ENCODE measurements around the gene KCNK10. TPM values are rescaled to one million over a fixed set of nuclear protein-coding genes. Genes with fewer than 3 reads are reported as not detected.

KCNK10 gene
- total RNA-seq, 1 experiment from 2014 or later, result 0.96 TPM

DNA sequence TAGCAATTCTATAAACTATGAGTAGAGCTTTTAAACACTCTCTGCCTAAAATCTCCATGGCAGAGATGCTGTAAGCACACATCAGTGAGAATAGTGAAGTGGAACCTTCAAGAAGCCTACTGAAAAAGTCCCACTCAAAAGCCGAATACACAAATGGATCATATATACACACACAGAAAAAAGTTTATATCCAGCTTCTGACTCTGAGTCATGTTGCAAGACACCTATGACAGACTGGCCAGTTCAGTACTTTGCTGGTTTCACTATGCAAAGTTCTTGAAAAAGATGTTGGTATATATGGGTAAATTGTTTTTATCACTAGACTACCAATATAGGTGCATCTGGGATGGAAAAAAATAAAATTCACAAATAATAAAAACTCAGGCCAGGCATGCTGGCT is 126.1 kb downstream of the KCNK10 start:
- no peak overlapping the region for H3K27ac Mint-ChIP-seq
- ChIA-PET CTCF (interaction anchor here (1.5 to 2.3 kb wide), 3 partner anchors 29 to 183 kb away, joined by 6 to 11 read pairs (median 8); no protein-coding TSS in a partner anchor), POLR2A (no interaction called here)
- TF ChIP-seq, protein P1, sequence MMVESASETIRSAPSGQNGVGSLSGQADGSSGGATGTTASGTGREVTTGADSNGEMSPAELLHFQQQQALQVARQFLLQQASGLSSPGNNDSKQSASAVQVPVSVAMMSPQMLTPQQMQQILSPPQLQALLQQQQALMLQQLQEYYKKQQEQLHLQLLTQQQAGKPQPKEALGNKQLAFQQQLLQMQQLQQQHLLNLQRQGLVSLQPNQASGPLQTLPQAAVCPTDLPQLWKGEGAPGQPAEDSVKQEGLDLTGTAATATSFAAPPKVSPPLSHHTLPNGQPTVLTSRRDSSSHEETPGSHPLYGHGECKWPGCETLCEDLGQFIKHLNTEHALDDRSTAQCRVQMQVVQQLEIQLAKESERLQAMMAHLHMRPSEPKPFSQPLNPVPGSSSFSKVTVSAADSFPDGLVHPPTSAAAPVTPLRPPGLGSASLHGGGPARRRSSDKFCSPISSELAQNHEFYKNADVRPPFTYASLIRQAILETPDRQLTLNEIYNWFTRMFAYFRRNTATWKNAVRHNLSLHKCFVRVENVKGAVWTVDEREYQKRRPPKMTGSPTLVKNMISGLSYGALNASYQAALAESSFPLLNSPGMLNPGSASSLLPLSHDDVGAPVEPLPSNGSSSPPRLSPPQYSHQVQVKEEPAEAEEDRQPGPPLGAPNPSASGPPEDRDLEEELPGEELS (CRISPR knock-in tag; IDR thresholded peaks at IDR 0.05), result no peak
- TF ChIP-seq NR3C1 (CRISPR knock-in tag; conservative IDR thresholded peaks at IDR 0.05; ENCODE audit: low read depth) (no peak), TP53 (CRISPR knock-in tag; IDR thresholded peaks at IDR 0.05) (no peak), RELA (CRISPR knock-in tag; IDR thresholded peaks at IDR 0.05; ENCODE audit: borderline replicate concordance) (no peak)
- TF ChIP-seq, protein P2, sequence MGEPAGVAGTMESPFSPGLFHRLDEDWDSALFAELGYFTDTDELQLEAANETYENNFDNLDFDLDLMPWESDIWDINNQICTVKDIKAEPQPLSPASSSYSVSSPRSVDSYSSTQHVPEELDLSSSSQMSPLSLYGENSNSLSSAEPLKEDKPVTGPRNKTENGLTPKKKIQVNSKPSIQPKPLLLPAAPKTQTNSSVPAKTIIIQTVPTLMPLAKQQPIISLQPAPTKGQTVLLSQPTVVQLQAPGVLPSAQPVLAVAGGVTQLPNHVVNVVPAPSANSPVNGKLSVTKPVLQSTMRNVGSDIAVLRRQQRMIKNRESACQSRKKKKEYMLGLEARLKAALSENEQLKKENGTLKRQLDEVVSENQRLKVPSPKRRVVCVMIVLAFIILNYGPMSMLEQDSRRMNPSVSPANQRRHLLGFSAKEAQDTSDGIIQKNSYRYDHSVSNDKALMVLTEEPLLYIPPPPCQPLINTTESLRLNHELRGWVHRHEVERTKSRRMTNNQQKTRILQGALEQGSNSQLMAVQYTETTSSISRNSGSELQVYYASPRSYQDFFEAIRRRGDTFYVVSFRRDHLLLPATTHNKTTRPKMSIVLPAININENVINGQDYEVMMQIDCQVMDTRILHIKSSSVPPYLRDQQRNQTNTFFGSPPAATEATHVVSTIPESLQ (CRISPR knock-in tag; IDR thresholded peaks at IDR 0.05), result no peak
- TF ChIP-seq, protein P3, sequence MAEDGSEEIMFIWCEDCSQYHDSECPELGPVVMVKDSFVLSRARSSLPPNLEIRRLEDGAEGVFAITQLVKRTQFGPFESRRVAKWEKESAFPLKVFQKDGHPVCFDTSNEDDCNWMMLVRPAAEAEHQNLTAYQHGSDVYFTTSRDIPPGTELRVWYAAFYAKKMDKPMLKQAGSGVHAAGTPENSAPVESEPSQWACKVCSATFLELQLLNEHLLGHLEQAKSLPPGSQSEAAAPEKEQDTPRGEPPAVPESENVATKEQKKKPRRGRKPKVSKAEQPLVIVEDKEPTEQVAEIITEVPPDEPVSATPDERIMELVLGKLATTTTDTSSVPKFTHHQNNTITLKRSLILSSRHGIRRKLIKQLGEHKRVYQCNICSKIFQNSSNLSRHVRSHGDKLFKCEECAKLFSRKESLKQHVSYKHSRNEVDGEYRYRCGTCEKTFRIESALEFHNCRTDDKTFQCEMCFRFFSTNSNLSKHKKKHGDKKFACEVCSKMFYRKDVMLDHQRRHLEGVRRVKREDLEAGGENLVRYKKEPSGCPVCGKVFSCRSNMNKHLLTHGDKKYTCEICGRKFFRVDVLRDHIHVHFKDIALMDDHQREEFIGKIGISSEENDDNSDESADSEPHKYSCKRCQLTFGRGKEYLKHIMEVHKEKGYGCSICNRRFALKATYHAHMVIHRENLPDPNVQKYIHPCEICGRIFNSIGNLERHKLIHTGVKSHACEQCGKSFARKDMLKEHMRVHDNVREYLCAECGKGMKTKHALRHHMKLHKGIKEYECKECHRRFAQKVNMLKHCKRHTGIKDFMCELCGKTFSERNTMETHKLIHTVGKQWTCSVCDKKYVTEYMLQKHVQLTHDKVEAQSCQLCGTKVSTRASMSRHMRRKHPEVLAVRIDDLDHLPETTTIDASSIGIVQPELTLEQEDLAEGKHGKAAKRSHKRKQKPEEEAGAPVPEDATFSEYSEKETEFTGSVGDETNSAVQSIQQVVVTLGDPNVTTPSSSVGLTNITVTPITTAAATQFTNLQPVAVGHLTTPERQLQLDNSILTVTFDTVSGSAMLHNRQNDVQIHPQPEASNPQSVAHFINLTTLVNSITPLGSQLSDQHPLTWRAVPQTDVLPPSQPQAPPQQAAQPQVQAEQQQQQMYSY (CRISPR knock-in tag; IDR thresholded peaks at IDR 0.05), result no peak
- TF ChIP-seq, protein P4, sequence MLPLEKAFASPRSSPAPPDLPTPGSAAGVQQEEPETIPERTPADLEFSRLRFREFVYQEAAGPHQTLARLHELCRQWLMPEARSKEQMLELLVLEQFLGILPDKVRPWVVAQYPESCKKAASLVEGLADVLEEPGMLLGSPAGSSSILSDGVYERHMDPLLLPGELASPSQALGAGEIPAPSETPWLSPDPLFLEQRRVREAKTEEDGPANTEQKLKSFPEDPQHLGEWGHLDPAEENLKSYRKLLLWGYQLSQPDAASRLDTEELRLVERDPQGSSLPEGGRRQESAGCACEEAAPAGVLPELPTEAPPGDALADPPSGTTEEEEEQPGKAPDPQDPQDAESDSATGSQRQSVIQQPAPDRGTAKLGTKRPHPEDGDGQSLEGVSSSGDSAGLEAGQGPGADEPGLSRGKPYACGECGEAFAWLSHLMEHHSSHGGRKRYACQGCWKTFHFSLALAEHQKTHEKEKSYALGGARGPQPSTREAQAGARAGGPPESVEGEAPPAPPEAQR (CRISPR knock-in tag; IDR thresholded peaks at IDR 0.05), result no peak
- no peaks in the 10 kb centered on the region for H3K27me3 Mint-ChIP-seq (ENCODE audit: low read depth)
- DNase-seq (ENCODE audit: low spot score) (no peak), ATAC-seq (no peak)
- H3K4me3 Mint-ChIP-seq, result no peak overlapping the region
- H3K36me3 Mint-ChIP-seq, result no peaks in the 10 kb centered on the region
- peaks cover 24% of the 10 kb centered on the region for H3K4me1 Mint-ChIP-seq
- no peaks in the 10 kb centered on the region for H3K9me3 Mint-ChIP-seq

DNA sequence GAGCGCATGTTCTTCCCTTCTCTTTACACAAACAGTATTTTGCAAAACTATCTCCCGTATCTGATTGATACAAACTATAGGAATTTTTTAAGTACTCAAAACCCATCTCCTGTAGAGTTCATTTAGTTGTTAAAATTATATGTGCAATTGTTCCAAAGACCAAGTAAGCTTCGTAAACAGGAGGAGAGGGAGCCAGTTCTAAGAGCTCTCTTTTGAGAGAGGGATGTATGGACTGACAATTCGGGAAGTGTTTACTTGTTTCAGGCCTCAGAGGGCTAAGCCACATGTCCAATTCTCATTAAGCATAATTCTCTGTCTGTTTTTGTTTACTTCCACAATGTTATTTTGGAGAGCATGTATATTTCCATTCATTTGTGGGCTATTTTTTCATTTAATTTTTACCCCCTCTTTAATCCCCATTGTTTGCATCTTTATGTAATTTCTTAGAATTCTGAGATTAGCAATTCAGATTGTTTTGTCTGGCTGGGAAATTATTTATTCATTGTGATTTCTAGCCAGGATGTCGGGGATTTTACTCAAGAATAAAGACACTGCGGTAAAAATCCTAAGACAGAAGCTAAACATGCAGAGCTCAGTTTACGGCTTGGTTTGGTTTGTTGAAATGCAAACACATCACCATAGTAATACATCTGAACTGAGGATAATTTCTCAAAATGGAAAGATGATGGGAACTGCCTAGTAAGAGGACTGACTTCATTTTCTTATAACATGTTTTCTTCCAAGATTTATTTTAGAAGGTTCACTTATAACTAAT is 126.8 kb downstream of the KCNK10 start:
- ATAC-seq, result no peak
- POLR2A ChIA-PET, result no interaction called here
- no peaks in the 10 kb centered on the region for H3K27me3 Mint-ChIP-seq (ENCODE audit: low read depth)
- H3K9me3 Mint-ChIP-seq, result no peaks in the 10 kb centered on the region
- CTCF ChIA-PET, result interaction anchor here (0.8 to 2.3 kb wide), 4 partner anchors 28 to 184 kb away, joined by 3 to 11 read pairs (median 7); no protein-coding TSS in a partner anchor
- H3K4me3 Mint-ChIP-seq, result no peak overlapping the region
- no peak for DNase-seq (ENCODE audit: low spot score)
- no peaks in the 10 kb centered on the region for H3K36me3 Mint-ChIP-seq
- no peak overlapping the region for H3K27ac Mint-ChIP-seq
- TF ChIP-seq, protein P1 (CRISPR knock-in tag; IDR thresholded peaks at IDR 0.05), result no peak
- no peak for TF ChIP-seq FOXP1 (CRISPR knock-in tag; IDR thresholded peaks at IDR 0.05; ENCODE audit: borderline replicate concordance)
- no peak for TF ChIP-seq FOXJ3 (CRISPR knock-in tag; IDR thresholded peaks at IDR 0.05; ENCODE audit: borderline replicate concordance)
- no peak for TF ChIP-seq TEAD1 (CRISPR knock-in tag; IDR thresholded peaks at IDR 0.05)
- no peak for TF ChIP-seq ZBTB21 (CRISPR knock-in tag; IDR thresholded peaks at IDR 0.05; ENCODE audit: borderline replicate concordance)
- TF ChIP-seq, protein P5, sequence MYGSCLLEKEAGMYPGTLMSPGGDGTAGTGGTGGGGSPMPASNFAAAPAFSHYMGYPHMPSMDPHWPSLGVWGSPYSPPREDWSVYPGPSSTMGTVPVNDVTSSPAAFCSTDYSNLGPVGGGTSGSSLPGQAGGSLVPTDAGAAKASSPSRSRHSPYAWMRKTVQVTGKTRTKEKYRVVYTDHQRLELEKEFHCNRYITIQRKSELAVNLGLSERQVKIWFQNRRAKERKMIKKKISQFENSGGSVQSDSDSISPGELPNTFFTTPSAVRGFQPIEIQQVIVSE (CRISPR knock-in tag; IDR thresholded peaks at IDR 0.05; ENCODE audit: borderline replicate concordance), result no peak
- TF ChIP-seq, protein P6, sequence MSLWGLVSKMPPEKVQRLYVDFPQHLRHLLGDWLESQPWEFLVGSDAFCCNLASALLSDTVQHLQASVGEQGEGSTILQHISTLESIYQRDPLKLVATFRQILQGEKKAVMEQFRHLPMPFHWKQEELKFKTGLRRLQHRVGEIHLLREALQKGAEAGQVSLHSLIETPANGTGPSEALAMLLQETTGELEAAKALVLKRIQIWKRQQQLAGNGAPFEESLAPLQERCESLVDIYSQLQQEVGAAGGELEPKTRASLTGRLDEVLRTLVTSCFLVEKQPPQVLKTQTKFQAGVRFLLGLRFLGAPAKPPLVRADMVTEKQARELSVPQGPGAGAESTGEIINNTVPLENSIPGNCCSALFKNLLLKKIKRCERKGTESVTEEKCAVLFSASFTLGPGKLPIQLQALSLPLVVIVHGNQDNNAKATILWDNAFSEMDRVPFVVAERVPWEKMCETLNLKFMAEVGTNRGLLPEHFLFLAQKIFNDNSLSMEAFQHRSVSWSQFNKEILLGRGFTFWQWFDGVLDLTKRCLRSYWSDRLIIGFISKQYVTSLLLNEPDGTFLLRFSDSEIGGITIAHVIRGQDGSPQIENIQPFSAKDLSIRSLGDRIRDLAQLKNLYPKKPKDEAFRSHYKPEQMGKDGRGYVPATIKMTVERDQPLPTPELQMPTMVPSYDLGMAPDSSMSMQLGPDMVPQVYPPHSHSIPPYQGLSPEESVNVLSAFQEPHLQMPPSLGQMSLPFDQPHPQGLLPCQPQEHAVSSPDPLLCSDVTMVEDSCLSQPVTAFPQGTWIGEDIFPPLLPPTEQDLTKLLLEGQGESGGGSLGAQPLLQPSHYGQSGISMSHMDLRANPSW (CRISPR knock-in tag; conservative IDR thresholded peaks at IDR 0.05; ENCODE audit: low read depth), result no peak
- TF ChIP-seq, protein P4 (CRISPR knock-in tag; IDR thresholded peaks at IDR 0.05), result no peak
- TF ChIP-seq SP1 (CRISPR knock-in tag; conservative IDR thresholded peaks at IDR 0.05), result no peak
- TF ChIP-seq TEAD4 (CRISPR knock-in tag; IDR thresholded peaks at IDR 0.05), result no peak
- peaks cover 30% of the 10 kb centered on the region for H3K4me1 Mint-ChIP-seq
